OCI-LY7 (cell line): ENCODE results near the gene IGSF21. TPM values are rescaled to one million over a fixed set of nuclear protein-coding genes. Genes with fewer than 3 reads are reported as not detected.

Experiments used
- BruUV-seq: library from RNA; stranded (reverse); fragments of 400-500 nt; replicated peaks from 2 replicates; lab custom pipeline; 2021; lab: Mats Ljungman, UMichigan
- CTCF ChIA-PET: fragments of 300-600 bp; sonication (Branson Sonifier 250); formaldehyde crosslinking; loops from one replicate; lab custom pipeline; 2022; ENCODE audit warnings: antibody characterized with exemption; ENCODE audit not compliant: unreplicated experiment; lab: Charles Lee
- POLR2A ChIA-PET: fragments of 300-600 bp; sonication (Branson Sonifier 250); formaldehyde crosslinking; loops from one replicate; lab custom pipeline; 2022; ENCODE audit warnings: antibody characterized with exemption; lab: Charles Lee
- DNase-seq: peaks from one replicate; pipeline ENCODE4 v3.0.0-alpha.2; 2015; ENCODE audit warnings: low spot score
- H2AFZ ChIP-seq: fragments of 200-600 bp; sonication (generic), shearing (Covaris generic); 2 replicates; pipeline ENCODE4 v1.6.1; 2014; ENCODE audit warnings: mild to moderate bottlenecking, antibody characterized with exemption, low read length, moderate library complexity
- H3K27ac ChIP-seq: fragments of 200-600 bp; sonication (generic); 2 replicates; pipeline ENCODE4 v1.5.1; 2014; ENCODE audit warnings: mixed run types, low read depth, mild to moderate bottlenecking, moderate library complexity, low read length, inconsistent platforms; ENCODE audit not compliant: poor library complexity, severe bottlenecking
- H3K36me3 ChIP-seq: fragments of 200-600 bp; sonication (generic); 2 replicates; pipeline ENCODE4 v1.6.1; 2014; ENCODE audit warnings: mild to moderate bottlenecking, antibody characterized with exemption, low read length, moderate library complexity, mixed read lengths; ENCODE audit not compliant: insufficient read depth
- H3K4me1 ChIP-seq: fragments of 200-600 bp; sonication (generic); 2 replicates; pipeline ENCODE4 v1.5.1; 2014; ENCODE audit warnings: mild to moderate bottlenecking, low read length; ENCODE audit not compliant: insufficient read depth, poor library complexity, severe bottlenecking
- H3K4me2 ChIP-seq: fragments of 200-600 bp; sonication (generic); 2 replicates; pipeline ENCODE4 v1.6.1; 2014; ENCODE audit warnings: mild to moderate bottlenecking, low read length
- H3K4me3 ChIP-seq: fragments of 200-600 bp; sonication (generic); 2 replicates; pipeline ENCODE4 v1.5.1; 2014; ENCODE audit warnings: mild to moderate bottlenecking, low read depth, low read length; ENCODE audit not compliant: poor library complexity, severe bottlenecking
- H3K79me2 ChIP-seq: fragments of 200-600 bp; sonication (generic); 2 replicates; pipeline ENCODE4 v1.6.1; 2016; ENCODE audit warnings: low read depth, mild to moderate bottlenecking, low read length, moderate library complexity, mixed read lengths; ENCODE audit not compliant: insufficient read depth
- H3K9me2 ChIP-seq: fragments of 200-600 bp; sonication (generic); 2 replicates; pipeline ENCODE4 v1.6.1; 2016; ENCODE audit warnings: mild to moderate bottlenecking, low read length, mixed read lengths; ENCODE audit not compliant: insufficient read depth
- H3K9me3 ChIP-seq: fragments of 200-600 bp; sonication (generic); 2 replicates; pipeline ENCODE4 v1.6.1; 2014; ENCODE audit warnings: mild to moderate bottlenecking, mixed run types, low read length, mixed read lengths
- H4K20me1 ChIP-seq: fragments of 200-600 bp; sonication (generic); 2 replicates; pipeline ENCODE4 v1.6.1; 2014; ENCODE audit warnings: mild to moderate bottlenecking, antibody characterized with exemption, low read length, moderate library complexity, mixed read lengths; ENCODE audit not compliant: insufficient read depth
- CTCF ChIP-seq: fragments of 200-600 bp; sonication (generic); conservative IDR thresholded peaks from 2 replicates; pipeline ENCODE4 v1.5.1; 2014; ENCODE audit warnings: mild to moderate bottlenecking, antibody characterized with exemption, low read length, moderate library complexity, mixed read lengths
- EZH2phosphoT487 ChIP-seq: fragments of 200-600 bp; sonication (generic); IDR thresholded peaks from 2 replicates; pipeline ENCODE4 v1.6.1; 2018; ENCODE audit warnings: low read depth, borderline replicate concordance, mild to moderate bottlenecking, mixed run types, antibody characterized with exemption, low read length, moderate library complexity, mixed read lengths
- intact Hi-C: fragments of 100-400 bp; cut with micrococcal nuclease; formaldehyde crosslinking; loops from one replicate; pipeline ENCODE4 v1.10.0; 2022; ENCODE audit not compliant: unreplicated experiment
- total RNA-seq, 2 experiments: library from RNA; depleted of rRNA in 1 of 2; stranded (reverse); fragments of >200 nt in 1 of 2; shearing (Covaris generic) in 1 of 2; gene quantifications; 2 replicates each; pipeline ENCODE4 v1.2.3, GENCODE V29; 2014 to 2022

Gene IGSF21
- total RNA-seq, 2 experiments from 2014 or later, result 0.17 TPM; not detected in 1

GRCh38 chr1:18090636-18091035, 17.0 kb upstream of the IGSF21 start:
- BruUV-seq, result no TSS peak
- TF ChIP-seq CTCF (no peak), EZH2phosphoT487 (no peak)
- intact Hi-C loops, result no loop called here
- Histone ChIP-seq H3K9me3 (no peaks in the 10 kb centered on the region), H3K79me2 (no peaks in the 10 kb centered on the region), H3K4me2 (no peak overlapping the region), H2AFZ (no peak overlapping the region), H3K4me3 (no peak overlapping the region), H4K20me1 (no peaks in the 10 kb centered on the region), H3K9me2 (no peaks in the 10 kb centered on the region), H3K4me1 (no peaks in the 10 kb centered on the region), H3K27ac (no peak overlapping the region), H3K36me3 (no peaks in the 10 kb centered on the region)
- ChIA-PET POLR2A (no interaction called here), CTCF (no interaction called here)
- no peak for DNase-seq

GRCh38 chr1:18091660-18092446, 15.7 kb upstream of the IGSF21 start:
- no peak for DNase-seq
- no peak overlapping the region for H3K27ac ChIP-seq
- POLR2A ChIA-PET, result interaction anchor here (0.7 kb wide), 1 partner anchor 121 kb away, joined by 4 read pairs; no protein-coding TSS in a partner anchor

More at GRCh38 chr1:18091660-18092446, 15.7 kb upstream of the IGSF21 start:
- H4K20me1 ChIP-seq, result no peaks in the 10 kb centered on the region
- no peaks in the 10 kb centered on the region for H3K79me2 ChIP-seq
- no peak overlapping the region for H3K4me3 ChIP-seq
- no peaks in the 10 kb centered on the region for H3K9me2 ChIP-seq
- CTCF ChIA-PET, result no interaction called here
- no peaks in the 10 kb centered on the region for H3K36me3 ChIP-seq
- BruUV-seq, result no TSS peak
- no peaks in the 10 kb centered on the region for H3K9me3 ChIP-seq
- H2AFZ ChIP-seq, result no peak overlapping the region
- H3K4me2 ChIP-seq, result no peak overlapping the region
- TF ChIP-seq EZH2phosphoT487 (no peak), CTCF (no peak)
- no peaks in the 10 kb centered on the region for H3K4me1 ChIP-seq
- intact Hi-C loops, result no loop called here
